WTC11 (cell line): ENCODE results near the gene DPYSL4. TPM values are rescaled to one million over a fixed set of nuclear protein-coding genes. Genes with fewer than 3 reads are reported as not detected.

ENCODE experiments used
- ATAC-seq: fragments of 200-7000 bp; cut with Tn5 transposase; 2 replicates; pipeline ENCODE4 v1.10.0; 2021; ENCODE audit warnings: mild to moderate bottlenecking, moderate library complexity
- CTCF ChIA-PET: fragments of 300-600 bp; sonication (Branson Sonifier 250); formaldehyde crosslinking; loops from one replicate; lab custom pipeline; 2021; ENCODE audit warnings: antibody characterized with exemption; lab: Charles Lee
- POLR2A ChIA-PET: fragments of 350-600 bp; sonication (Branson Sonifier 250); formaldehyde crosslinking; loops from one replicate; lab custom pipeline; 2021; ENCODE audit warnings: antibody characterized with exemption; lab: Charles Lee
- DNase-seq: peaks from one replicate; pipeline ENCODE4 v3.0.0; 2021; ENCODE audit warnings: low spot score
- H3K27ac Mint-ChIP-seq: 2 replicates; pipeline ENCODE4 v1.8.0; 2021; ENCODE audit warnings: mixed read lengths
- H3K27me3 Mint-ChIP-seq: 2 replicates; pipeline ENCODE4 v1.8.0; 2021; ENCODE audit warnings: low read depth, mild to moderate bottlenecking, moderate library complexity, mixed read lengths
- H3K36me3 Mint-ChIP-seq: 2 replicates; pipeline ENCODE4 v1.8.0; 2021; ENCODE audit warnings: mixed read lengths
- H3K4me1 Mint-ChIP-seq: 2 replicates; pipeline ENCODE4 v1.8.0; 2022; ENCODE audit warnings: mixed read lengths
- H3K4me3 Mint-ChIP-seq: 2 replicates; pipeline ENCODE4 v1.8.0; 2021; ENCODE audit warnings: mild to moderate bottlenecking, moderate library complexity, mixed read lengths
- H3K9me3 Mint-ChIP-seq: 2 replicates; pipeline ENCODE4 v1.8.0; 2021; ENCODE audit warnings: mixed read lengths
- AR ChIP-seq: fragments of 250-450 bp; sonication (Bioruptor Pico); IDR thresholded peaks from 2 replicates; pipeline ENCODE4 v1.9.0; 2021; ENCODE audit warnings: mild to moderate bottlenecking
- ARID4B ChIP-seq: sonication (generic); formaldehyde crosslinking; IDR thresholded peaks from 2 replicates; pipeline ENCODE4 v1.8.0; 2023; ENCODE audit warnings: missing genetic modification reagents, mild to moderate bottlenecking, borderline replicate concordance
- ATF2 ChIP-seq: sonication (generic); formaldehyde crosslinking; IDR thresholded peaks from 2 replicates; pipeline ENCODE4 v1.8.1; 2022; ENCODE audit warnings: low read depth, missing genetic modification reagents, borderline replicate concordance
- E2F4 ChIP-seq: sonication (generic); formaldehyde crosslinking; IDR thresholded peaks from 2 replicates; pipeline ENCODE4 v1.8.1; 2022; ENCODE audit warnings: low read depth, mild to moderate bottlenecking, moderate library complexity, missing genetic modification reagents, borderline replicate concordance
- E2F5 ChIP-seq: sonication (generic); formaldehyde crosslinking; IDR thresholded peaks from 2 replicates; pipeline ENCODE4 v1.8.1; 2022; ENCODE audit warnings: mild to moderate bottlenecking, moderate library complexity, missing genetic modification reagents
- ELF4 ChIP-seq: sonication (generic); formaldehyde crosslinking; IDR thresholded peaks from 2 replicates; pipeline ENCODE4 v1.8.1; 2022; ENCODE audit warnings: low read depth, mild to moderate bottlenecking, moderate library complexity, missing genetic modification reagents
- FOXJ3 ChIP-seq: sonication (generic); formaldehyde crosslinking; IDR thresholded peaks from 2 replicates; pipeline ENCODE4 v1.9.0; 2021; ENCODE audit warnings: missing genetic modification reagents, mild to moderate bottlenecking, borderline replicate concordance
- MXD4 ChIP-seq: fragments of 250-450 bp; sonication (Bioruptor Pico); IDR thresholded peaks from 2 replicates; pipeline ENCODE4 v1.8.0; 2021; ENCODE audit warnings: mild to moderate bottlenecking, moderate library complexity, borderline replicate concordance
- SMAD3 ChIP-seq: sonication (generic); formaldehyde crosslinking; IDR thresholded peaks from 2 replicates; pipeline ENCODE4 v1.8.0; 2022; ENCODE audit warnings: missing genetic modification reagents, mild to moderate bottlenecking, borderline replicate concordance
- SMAD4 ChIP-seq: sonication (generic); formaldehyde crosslinking; IDR thresholded peaks from 2 replicates; pipeline ENCODE4 v1.8.0; 2022; ENCODE audit warnings: mild to moderate bottlenecking, missing genetic modification reagents
- TEAD4 ChIP-seq: sonication (generic); formaldehyde crosslinking; IDR thresholded peaks from 2 replicates; pipeline ENCODE4 v1.8.0; 2022; ENCODE audit warnings: mild to moderate bottlenecking, missing genetic modification reagents
- ZBTB21 ChIP-seq: sonication (generic); formaldehyde crosslinking; IDR thresholded peaks from 2 replicates; pipeline ENCODE4 v1.8.1; 2023; ENCODE audit warnings: mild to moderate bottlenecking, missing genetic modification reagents, borderline replicate concordance
- ZNF138 ChIP-seq: sonication (generic); formaldehyde crosslinking; conservative IDR thresholded peaks from 2 replicates; pipeline ENCODE4 v1.8.1; 2022; ENCODE audit warnings: mild to moderate bottlenecking, moderate library complexity, missing genetic modification reagents
- ZNF219 ChIP-seq: sonication (generic); formaldehyde crosslinking; IDR thresholded peaks from 2 replicates; pipeline ENCODE4 v1.8.0; 2023; ENCODE audit warnings: missing genetic modification reagents, mild to moderate bottlenecking, borderline replicate concordance
- ZNF317 ChIP-seq: sonication (generic); formaldehyde crosslinking; IDR thresholded peaks from 2 replicates; pipeline ENCODE4 v1.8.1; 2023; ENCODE audit warnings: low read depth, mild to moderate bottlenecking, moderate library complexity, missing genetic modification reagents, borderline replicate concordance
- ZNF396 ChIP-seq: fragments of 250-450 bp; sonication (Bioruptor Pico); IDR thresholded peaks from 2 replicates; pipeline ENCODE4 v1.8.0; 2021; ENCODE audit warnings: mild to moderate bottlenecking, moderate library complexity, borderline replicate concordance
- total RNA-seq: library from RNA; stranded (reverse); gene quantifications from 3 replicates; pipeline ENCODE4 v1.2.3, GENCODE V29; 2021
- TF ChIP-seq, protein P1 (sequence below): fragments of 250-450 bp; sonication (Bioruptor Pico); IDR thresholded peaks from 2 replicates; pipeline ENCODE4 v2.1.2; 2022; ENCODE audit warnings: mild to moderate bottlenecking, moderate library complexity
- TF ChIP-seq, protein P2 (sequence below): sonication (generic); formaldehyde crosslinking; IDR thresholded peaks from 2 replicates; pipeline ENCODE4 v1.8.1; 2023; ENCODE audit warnings: mild to moderate bottlenecking, missing genetic modification reagents

Gene DPYSL4
- total RNA-seq, 1 experiment from 2014 or later = 17.0 TPM

- no peak for TF ChIP-seq E2F4
- TF ChIP-seq, all 79 proteins: peak for 0
Observed at GRCh38 chr10:132201111-132201969, 14.6 kb downstream of the DPYSL4 start (continued).

DNA sequence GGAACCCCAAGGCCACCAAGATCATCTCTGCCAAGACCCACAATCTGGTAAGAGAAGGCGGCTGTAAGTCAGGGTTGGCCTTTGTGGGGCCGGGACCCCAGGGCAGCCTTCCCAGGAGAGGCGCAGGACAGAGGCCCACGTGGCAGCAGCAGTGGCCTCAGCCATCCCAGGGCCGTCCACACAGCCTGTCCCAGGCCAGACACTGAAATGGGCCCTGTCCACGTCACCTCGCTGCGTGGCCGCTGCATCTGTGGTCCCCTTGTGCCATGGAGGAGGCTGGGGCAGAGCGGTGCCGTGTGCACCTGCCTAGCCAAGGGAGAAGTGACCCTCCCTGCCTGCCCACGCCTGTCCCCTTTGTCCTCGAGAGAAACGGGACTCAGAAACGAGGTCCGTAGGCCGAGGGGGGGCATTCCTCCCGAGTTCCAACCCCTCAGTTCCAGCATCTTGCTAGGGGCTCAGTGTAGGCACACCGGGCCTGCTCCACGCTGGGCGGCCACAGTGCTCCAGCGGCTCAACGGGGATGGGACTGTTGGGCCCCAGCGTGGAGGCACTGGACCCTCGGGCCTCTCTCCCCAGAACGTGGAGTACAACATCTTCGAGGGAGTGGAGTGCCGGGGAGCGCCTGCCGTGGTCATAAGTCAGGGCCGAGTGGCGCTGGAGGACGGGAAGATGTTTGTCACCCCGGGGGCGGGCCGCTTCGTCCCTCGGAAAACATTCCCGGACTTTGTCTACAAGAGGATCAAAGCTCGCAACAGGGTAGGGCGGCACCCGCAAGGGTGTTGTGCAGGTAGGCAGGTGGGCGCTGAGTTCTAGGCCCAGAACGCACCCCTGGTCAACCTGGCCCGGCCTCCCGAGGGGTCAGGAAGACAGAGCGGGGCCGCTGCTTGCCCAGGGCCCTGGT lies 15.6 kb downstream of the DPYSL4 start:
- POLR2A ChIA-PET = no interaction called here
- Mint-ChIP-seq H3K4me1 (no peaks in the 10 kb centered on the region), H3K27ac (no peak overlapping the region), H3K36me3 (no peaks in the 10 kb centered on the region), H3K9me3 (no peaks in the 10 kb centered on the region), H3K27me3 (no peaks in the 10 kb centered on the region), H3K4me3 (no peak overlapping the region)
- ATAC-seq (no peak), DNase-seq (no peak)
- CTCF ChIA-PET = no interaction called here
- TF ChIP-seq FOXJ3 (no peak), TEAD4 (CRISPR knock-in tag) (no peak), ZNF138 (CRISPR knock-in tag) (no peak), AR (no peak), SMAD3 (CRISPR knock-in tag) (no peak), SMAD4 (CRISPR knock-in tag) (no peak), E2F5 (CRISPR knock-in tag) (no peak), MXD4 (CRISPR knock-in tag) (no peak), ZBTB21 (CRISPR knock-in tag) (no peak), ZNF219 (no peak), ZNF396 (CRISPR knock-in tag) (no peak), ATF2 (CRISPR knock-in tag) (no peak), ARID4B (no peak), ZNF317 (CRISPR knock-in tag) (no peak), ELF4 (CRISPR knock-in tag) (no peak)
- TF ChIP-seq, protein P1, sequence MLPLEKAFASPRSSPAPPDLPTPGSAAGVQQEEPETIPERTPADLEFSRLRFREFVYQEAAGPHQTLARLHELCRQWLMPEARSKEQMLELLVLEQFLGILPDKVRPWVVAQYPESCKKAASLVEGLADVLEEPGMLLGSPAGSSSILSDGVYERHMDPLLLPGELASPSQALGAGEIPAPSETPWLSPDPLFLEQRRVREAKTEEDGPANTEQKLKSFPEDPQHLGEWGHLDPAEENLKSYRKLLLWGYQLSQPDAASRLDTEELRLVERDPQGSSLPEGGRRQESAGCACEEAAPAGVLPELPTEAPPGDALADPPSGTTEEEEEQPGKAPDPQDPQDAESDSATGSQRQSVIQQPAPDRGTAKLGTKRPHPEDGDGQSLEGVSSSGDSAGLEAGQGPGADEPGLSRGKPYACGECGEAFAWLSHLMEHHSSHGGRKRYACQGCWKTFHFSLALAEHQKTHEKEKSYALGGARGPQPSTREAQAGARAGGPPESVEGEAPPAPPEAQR = no peak
- TF ChIP-seq, protein P2, sequence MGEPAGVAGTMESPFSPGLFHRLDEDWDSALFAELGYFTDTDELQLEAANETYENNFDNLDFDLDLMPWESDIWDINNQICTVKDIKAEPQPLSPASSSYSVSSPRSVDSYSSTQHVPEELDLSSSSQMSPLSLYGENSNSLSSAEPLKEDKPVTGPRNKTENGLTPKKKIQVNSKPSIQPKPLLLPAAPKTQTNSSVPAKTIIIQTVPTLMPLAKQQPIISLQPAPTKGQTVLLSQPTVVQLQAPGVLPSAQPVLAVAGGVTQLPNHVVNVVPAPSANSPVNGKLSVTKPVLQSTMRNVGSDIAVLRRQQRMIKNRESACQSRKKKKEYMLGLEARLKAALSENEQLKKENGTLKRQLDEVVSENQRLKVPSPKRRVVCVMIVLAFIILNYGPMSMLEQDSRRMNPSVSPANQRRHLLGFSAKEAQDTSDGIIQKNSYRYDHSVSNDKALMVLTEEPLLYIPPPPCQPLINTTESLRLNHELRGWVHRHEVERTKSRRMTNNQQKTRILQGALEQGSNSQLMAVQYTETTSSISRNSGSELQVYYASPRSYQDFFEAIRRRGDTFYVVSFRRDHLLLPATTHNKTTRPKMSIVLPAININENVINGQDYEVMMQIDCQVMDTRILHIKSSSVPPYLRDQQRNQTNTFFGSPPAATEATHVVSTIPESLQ (CRISPR knock-in tag) = no peak
